ENCODE results near the gene KCTD3.

KCTD3 gene

GRCh38 chr1:215567491-215568298 lies 591 bp downstream of the KCTD3 start (continued):
- TF ChIP-seq ZNF223 (tag by site-specific recombination; IDR thresholded peaks at IDR 0.05) (no peak), ZFHX2 (tag by site-specific recombination; conservative IDR thresholded peaks at IDR 0.05) (peak; percentile 84), BCL6B (tag by site-specific recombination; IDR thresholded peaks at IDR 0.05) (no peak), ZNF626 (tag by site-specific recombination; IDR thresholded peaks at IDR 0.05) (no peak), ZNF600 (tag by site-specific recombination; IDR thresholded peaks at IDR 0.05) (peak; percentile 95), ZNF677 (tag by site-specific recombination; IDR thresholded peaks at IDR 0.05) (peak; percentile 21; the same call in 1 of the 2 replicates), ZNF624 (tag by site-specific recombination; IDR thresholded peaks at IDR 0.05) (no peak), ZNF394 (tag by site-specific recombination; IDR thresholded peaks at IDR 0.05; ENCODE audit: borderline replicate concordance) (peak; percentile 98), KLF10 (tag by site-specific recombination; IDR thresholded peaks at IDR 0.05) (no peak), ZNF473 (tag by site-specific recombination; IDR thresholded peaks at IDR 0.05) (no peak), KLF17 (tag by site-specific recombination; IDR thresholded peaks at IDR 0.05) (no peak), ZNF488 (tag by site-specific recombination; IDR thresholded peaks at IDR 0.05) (no peak), ZBTB21 (tag by site-specific recombination; IDR thresholded peaks at IDR 0.05) (no peak), ZNF768 (tag by site-specific recombination; IDR thresholded peaks at IDR 0.05) (no peak), ZNF501 (tag by site-specific recombination; IDR thresholded peaks at IDR 0.05) (peak; percentile 78), ZFP41 (tag by site-specific recombination; IDR thresholded peaks at IDR 0.05; ENCODE audit: borderline replicate concordance) (no peak), EGR2 (tag by site-specific recombination; IDR thresholded peaks at IDR 0.05; ENCODE audit: low read depth) (peak; percentile 73), ZNF513 (tag by site-specific recombination; IDR thresholded peaks at IDR 0.05) (no peak), ZNF560 (tag by site-specific recombination; IDR thresholded peaks at IDR 0.05; ENCODE audit: borderline replicate concordance) (no peak), ZNF16 (tag by site-specific recombination; IDR thresholded peaks at IDR 0.05; ENCODE audit: low read depth) (no peak), MZF1 (tag by site-specific recombination; IDR thresholded peaks at IDR 0.05; ENCODE audit: borderline replicate concordance) (peak; percentile 79), ZFP37 (tag by site-specific recombination; IDR thresholded peaks at IDR 0.05) (peak; percentile 62; the same call in 1 of the 2 replicates), KLF8 (tag by site-specific recombination; IDR thresholded peaks at IDR 0.05) (peak; percentile 38), ZNF580 (tag by site-specific recombination; IDR thresholded peaks at IDR 0.05) (0 out of 2 replicates have a peak, but pooled peaks have one; percentile 7), ZNF341 (tag by site-specific recombination; IDR thresholded peaks at IDR 0.05; ENCODE audit: low read depth) (peak; percentile 63), ZNF146 (tag by site-specific recombination; IDR thresholded peaks at IDR 0.05) (no peak), YY2 (tag by site-specific recombination; IDR thresholded peaks at IDR 0.05) (peak; percentile 16; the same call in 1 of the 2 replicates), ZNF548 (tag by site-specific recombination; IDR thresholded peaks at IDR 0.05) (no peak), ZBTB10 (tag by site-specific recombination; IDR thresholded peaks at IDR 0.05) (peak; percentile 60; the same call in 1 of the 2 replicates), ZNF558 (tag by site-specific recombination; IDR thresholded peaks at IDR 0.05) (no peak), ZNF121 (tag by site-specific recombination; IDR thresholded peaks at IDR 0.05) (no peak), ZNF202 (tag by site-specific recombination; IDR thresholded peaks at IDR 0.05; ENCODE audit: borderline replicate concordance) (no peak)
